OCI-LY1 (cell line): ENCODE measurements around the gene N4BP2L2.

Source experiments
- CTCF ChIP-seq: fragments of 200-600 bp; sonication (generic), shearing (Covaris generic); IDR thresholded peaks from 2 replicates; pipeline ENCODE4 v1.5.1; 2017; ENCODE audit warnings: mild to moderate bottlenecking, antibody characterized with exemption, low read length, moderate library complexity, mixed read lengths
- EZH2 ChIP-seq: fragments of 200-600 bp; sonication (generic), shearing (Covaris generic); IDR thresholded peaks from 2 replicates; pipeline ENCODE4 v1.8.0; 2017; ENCODE audit warnings: borderline replicate concordance, mixed run types, mild to moderate bottlenecking, antibody characterized with exemption, low read length, moderate library complexity, mixed read lengths

DNA sequence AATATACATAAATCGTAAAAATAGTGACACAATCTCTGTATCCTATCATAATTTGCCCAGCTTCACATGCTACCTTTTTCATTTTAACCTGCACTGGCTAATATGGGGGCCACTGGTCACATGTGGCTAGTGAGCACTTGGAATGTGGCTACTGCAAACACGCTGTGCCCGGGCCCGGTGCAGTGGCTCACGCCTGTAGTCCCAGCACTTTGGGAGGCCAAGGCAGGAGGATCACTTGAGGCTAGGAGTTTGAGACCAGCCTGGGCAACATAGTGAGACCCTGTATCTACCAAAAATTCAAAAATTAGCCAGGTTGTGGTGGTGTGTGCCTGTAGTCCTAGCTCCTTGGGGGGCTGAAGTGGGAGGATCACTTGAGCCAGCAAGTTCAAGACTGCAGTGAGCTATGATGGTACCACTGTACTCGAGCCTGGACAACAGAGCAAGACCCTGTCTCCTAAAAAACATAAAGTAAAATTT lies 109.1 kb downstream of the N4BP2L2 start:
- TF ChIP-seq CTCF: no peak
- TF ChIP-seq EZH2: no peak
